ENCODE measurements around the gene TUBB8B. TPM values are rescaled to one million over a fixed set of nuclear protein-coding genes. Genes with fewer than 3 reads are reported as not detected.
"Not testable (repeated sequence)": the region's sequence is repeated elsewhere in the genome, so short reads cannot be mapped to it uniquely, and the experiment has no call there.

Gene TUBB8B
- total and polyA plus RNA-seq, 10 donors = 0.49 to 1.5 (median 0.51) TPM; not detected in 7

DNA sequence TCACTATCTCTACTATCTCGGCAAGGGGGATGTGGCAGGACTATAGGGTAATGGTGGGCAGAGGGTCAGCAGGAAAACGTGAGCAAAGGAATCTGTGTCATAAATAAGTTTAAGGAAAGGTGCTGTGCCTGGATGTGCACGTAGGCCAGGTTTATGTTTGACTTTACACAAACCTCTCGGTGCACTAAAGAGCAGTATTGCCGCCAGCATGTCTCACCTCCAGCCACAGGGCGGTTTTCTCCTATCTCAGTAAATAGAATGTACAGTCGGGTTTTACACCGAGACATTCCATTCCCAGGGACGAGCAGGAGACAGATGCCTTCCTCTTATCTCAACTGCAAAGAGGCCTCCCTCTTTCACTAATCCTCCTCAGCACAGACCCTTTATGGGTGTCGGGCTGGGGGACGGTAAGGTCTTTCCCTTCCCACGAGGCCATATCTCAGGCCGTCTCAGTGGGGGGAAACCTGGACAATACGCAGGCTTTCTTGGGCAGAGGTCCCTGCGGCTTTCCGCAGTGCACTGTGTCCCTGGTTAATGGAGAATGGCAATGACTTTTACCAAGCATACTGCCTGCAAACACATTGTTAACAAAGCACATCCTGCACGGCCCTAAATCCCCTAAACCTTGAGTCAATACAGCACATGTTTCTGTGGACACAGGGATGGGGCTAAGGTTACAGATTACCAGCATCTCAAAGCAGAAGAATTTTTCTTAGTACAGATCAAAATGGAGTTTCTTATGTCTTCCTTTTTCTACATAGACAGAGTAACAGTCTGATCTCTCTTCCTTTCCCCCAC, 41.2 kb upstream of the TUBB8B start:
- H3K27me3 ChIP-seq (replicated peaks in 1 of 7); H3K27ac ChIP-seq; DNase-seq; H3K4me3 ChIP-seq; H3K4me1 ChIP-seq; H3K9me3 ChIP-seq; H3K36me3 ChIP-seq; intact Hi-C loops (cut with DNase I; ENCODE audit: low total_unique reads): not testable (repeated sequence)
- 75 to 90% (median 82%) methylated on average over 17 of the region's 17 CpGs for WGBS, 5 donors

DNA sequence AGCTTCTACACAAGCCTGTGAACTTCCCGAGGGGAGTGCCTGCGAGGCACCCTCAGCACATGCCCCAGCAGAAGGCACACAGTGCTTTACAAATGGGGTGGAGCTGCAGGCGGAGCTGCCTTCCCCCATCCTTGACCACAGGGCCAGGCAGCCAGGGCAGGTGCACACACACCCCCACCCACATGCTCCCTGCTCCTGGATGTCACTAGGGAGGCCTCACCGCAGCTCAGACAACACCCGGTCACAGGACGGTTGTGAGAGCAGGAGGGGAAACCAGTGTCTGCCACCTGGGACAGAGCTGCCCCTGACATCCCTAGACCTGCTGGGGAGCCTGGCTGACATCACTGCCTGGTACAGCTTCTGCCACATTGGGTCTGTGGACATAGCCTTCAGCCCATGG, 39.7 kb upstream of the TUBB8B start:
- H3K36me3 ChIP-seq; H3K4me1 ChIP-seq; H3K9me3 ChIP-seq; H3K27me3 ChIP-seq (replicated peaks in 1 of 7); intact Hi-C loops (cut with DNase I; ENCODE audit: low total_unique reads); H3K27ac ChIP-seq; H3K4me3 ChIP-seq; DNase-seq: not testable (repeated sequence)
- 56 to 89% (median 65%) methylated on average over 5 to 6 of the region's 6 CpGs for WGBS, 5 donors

- WGBS, 5 donors = 78 to 91% (median 82%) methylated on average over 9 to 12 of the region's 12 CpGs
Measured at GRCh38 chr18:84801-85200, 35.4 kb upstream of the TUBB8B start.

GRCh38 chr18:82626-83209, 33.3 kb upstream of the TUBB8B start:
- H3K27me3 ChIP-seq (replicated peaks in 1 of 7); H3K36me3 ChIP-seq; H3K27ac ChIP-seq; H3K4me1 ChIP-seq; H3K9me3 ChIP-seq; intact Hi-C loops (cut with DNase I; ENCODE audit: low total_unique reads); H3K4me3 ChIP-seq; DNase-seq: not testable (repeated sequence)
- 73 to 87% (median 79%) methylated on average over 10 to 11 of the region's 11 CpGs for WGBS, 5 donors

More at GRCh38 chr18:84801-85200, 35.4 kb upstream of the TUBB8B start:
- H3K9me3 ChIP-seq; intact Hi-C loops (cut with DNase I; ENCODE audit: low total_unique reads); H3K4me1 ChIP-seq; H3K4me3 ChIP-seq; H3K27me3 ChIP-seq (replicated peaks in 1 of 7); H3K27ac ChIP-seq; DNase-seq; H3K36me3 ChIP-seq: not testable (repeated sequence)

DNA sequence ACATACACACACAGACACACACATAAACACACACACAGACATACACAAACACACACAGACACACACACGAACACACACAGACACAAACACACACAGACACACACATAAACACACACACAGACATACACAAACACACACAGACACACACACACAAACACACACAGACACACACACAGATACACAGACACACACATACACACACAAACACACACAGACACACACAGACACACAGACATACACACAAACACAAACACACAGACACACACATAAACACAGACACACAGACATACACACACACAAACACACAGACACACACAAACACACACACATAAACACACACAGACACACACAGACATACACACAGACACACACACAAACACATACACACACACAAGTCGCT, 31.5 kb upstream of the TUBB8B start:
- H3K27ac ChIP-seq; H3K9me3 ChIP-seq; DNase-seq; H3K4me1 ChIP-seq; H3K4me3 ChIP-seq; H3K27me3 ChIP-seq (replicated peaks in 1 of 7); H3K36me3 ChIP-seq; intact Hi-C loops (cut with DNase I; ENCODE audit: low total_unique reads): not testable (repeated sequence)
- 65 to 78% (median 71%) methylated on average over 2 of the region's 2 CpGs for WGBS, 5 donors

DNA sequence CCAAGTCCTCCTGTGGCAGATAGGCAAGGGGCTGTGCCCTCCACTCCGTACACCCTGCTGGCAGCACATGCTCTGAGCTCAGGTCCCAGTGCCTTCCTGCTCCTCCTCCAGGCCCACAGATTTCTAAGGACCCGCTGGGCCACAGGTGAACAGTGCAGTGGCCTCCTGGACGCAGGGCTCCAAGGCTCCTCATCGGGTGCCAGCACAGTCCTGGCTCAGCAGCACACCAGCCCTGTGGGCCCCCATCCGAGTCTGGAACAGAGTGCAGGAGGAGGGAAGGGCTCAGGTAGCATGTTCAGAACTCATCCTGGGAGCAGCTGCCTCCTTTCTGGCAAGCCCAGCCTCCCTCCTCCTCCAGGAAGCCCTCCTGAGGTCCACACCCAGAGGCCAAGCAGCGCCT, 30.8 kb upstream of the TUBB8B start:
- DNase-seq; H3K4me3 ChIP-seq; H3K27ac ChIP-seq; intact Hi-C loops (cut with DNase I; ENCODE audit: low total_unique reads); H3K9me3 ChIP-seq; H3K4me1 ChIP-seq; H3K36me3 ChIP-seq: not testable (repeated sequence)
- H3K27me3 ChIP-seq (replicated peaks in 1 of 7) = peaks cover 0 to 15% (median 0%) of the 10 kb centered on the region in 7 donors
- 67 to 84% (median 77%) methylated on average over 3 to 6 of the region's 6 CpGs for WGBS, 5 donors

GRCh38 chr18:75525-76160, 26.2 kb upstream of the TUBB8B start:
- H3K9me3 ChIP-seq; DNase-seq; H3K4me1 ChIP-seq; intact Hi-C loops (cut with DNase I; ENCODE audit: low total_unique reads); H3K4me3 ChIP-seq; H3K27ac ChIP-seq; H3K36me3 ChIP-seq: not testable (repeated sequence)
- H3K27me3 ChIP-seq (replicated peaks in 1 of 7) = peaks cover 0 to 36% (median 0%) of the 10 kb centered on the region in 7 donors
- TF ChIP-seq, protein P1, sequence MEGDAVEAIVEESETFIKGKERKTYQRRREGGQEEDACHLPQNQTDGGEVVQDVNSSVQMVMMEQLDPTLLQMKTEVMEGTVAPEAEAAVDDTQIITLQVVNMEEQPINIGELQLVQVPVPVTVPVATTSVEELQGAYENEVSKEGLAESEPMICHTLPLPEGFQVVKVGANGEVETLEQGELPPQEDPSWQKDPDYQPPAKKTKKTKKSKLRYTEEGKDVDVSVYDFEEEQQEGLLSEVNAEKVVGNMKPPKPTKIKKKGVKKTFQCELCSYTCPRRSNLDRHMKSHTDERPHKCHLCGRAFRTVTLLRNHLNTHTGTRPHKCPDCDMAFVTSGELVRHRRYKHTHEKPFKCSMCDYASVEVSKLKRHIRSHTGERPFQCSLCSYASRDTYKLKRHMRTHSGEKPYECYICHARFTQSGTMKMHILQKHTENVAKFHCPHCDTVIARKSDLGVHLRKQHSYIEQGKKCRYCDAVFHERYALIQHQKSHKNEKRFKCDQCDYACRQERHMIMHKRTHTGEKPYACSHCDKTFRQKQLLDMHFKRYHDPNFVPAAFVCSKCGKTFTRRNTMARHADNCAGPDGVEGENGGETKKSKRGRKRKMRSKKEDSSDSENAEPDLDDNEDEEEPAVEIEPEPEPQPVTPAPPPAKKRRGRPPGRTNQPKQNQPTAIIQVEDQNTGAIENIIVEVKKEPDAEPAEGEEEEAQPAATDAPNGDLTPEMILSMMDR (IDR thresholded peaks at IDR 0.05 in 8 of 11, conservative IDR thresholded peaks at IDR 0.05 in 3 of 11) = peak in 2 of 11 experiments; percentile 23 to 41
- WGBS, 5 donors = 64 to 74% (median 68%) methylated on average over 44 to 57 of the region's 57 CpGs
